HepG2 (cell line): ENCODE results near the gene RNU6-1. TPM values are rescaled to one million over a fixed set of nuclear protein-coding genes. Genes with fewer than 3 reads are reported as not detected.

Source experiments
- EP300 ChIP-seq, 3 experiments: sonication (generic) in 1 of 3; formaldehyde crosslinking in 1 of 3; IDR thresholded peaks; 2 replicates each; pipeline versions ENCODE4 v1.5.1 to v1.6.1; 2011 to 2020; ENCODE audit warnings: low read depth in 2 of 3, low read length in 2 of 3, borderline replicate concordance in 1 of 3, improper control_type of control experiment in 1 of 3, mild to moderate bottlenecking in 1 of 3, missing genetic modification reagents in 1 of 3, moderate library complexity in 1 of 3
- GABPB1 ChIP-seq: IDR thresholded peaks from 2 replicates; pipeline ENCODE4 v1.6.1; 2016; ENCODE audit warnings: mild to moderate bottlenecking, missing genetic modification reagents, moderate library complexity, missing compliant biosample characterization
- HMGA1 ChIP-seq: sonication (generic); formaldehyde crosslinking; conservative IDR thresholded peaks from 2 replicates; pipeline ENCODE4 v1.4.0; 2020; ENCODE audit warnings: missing genetic modification reagents
- LCORL ChIP-seq, 2 experiments: fragments of 450-650 bp in 1 of 2; sonication (generic) in 1 of 2; formaldehyde crosslinking in 1 of 2; IDR thresholded peaks; 2 replicates each; pipeline versions ENCODE4 v1.5.0 to v1.6.1; 2017 to 2020; ENCODE audit warnings: antibody characterized with exemption in 1 of 2, missing genetic modification reagents in 1 of 2
- MAZ ChIP-seq, 2 experiments: sonication (generic) in 1 of 2; formaldehyde crosslinking in 1 of 2; IDR thresholded peaks; 2 replicates each; pipeline versions ENCODE4 v1.5.0 to v1.6.1; 2012 to 2020; ENCODE audit warnings: low read depth in 2 of 2, mild to moderate bottlenecking in 2 of 2, borderline replicate concordance in 1 of 2, improper control_type of control experiment in 1 of 2, low read length in 1 of 2, missing genetic modification reagents in 1 of 2, moderate library complexity in 1 of 2
- RARG ChIP-seq: sonication (generic); formaldehyde crosslinking; IDR thresholded peaks from 2 replicates; pipeline ENCODE4 v1.4.0; 2020; ENCODE audit warnings: low read depth, mild to moderate bottlenecking, missing genetic modification reagents
- SMAD3 ChIP-seq: sonication (generic); formaldehyde crosslinking; IDR thresholded peaks from 2 replicates; pipeline ENCODE4 v1.4.0; 2020; ENCODE audit warnings: missing genetic modification reagents
- SMARCC2 ChIP-seq: fragments of 450-650 bp; IDR thresholded peaks from 2 replicates; pipeline ENCODE4 v1.6.1; 2017; ENCODE audit warnings: antibody characterized with exemption, mild to moderate bottlenecking
- ZNF567 ChIP-seq: sonication (generic); formaldehyde crosslinking; IDR thresholded peaks from 2 replicates; pipeline ENCODE4 v1.8.1; 2023; ENCODE audit warnings: mild to moderate bottlenecking, missing genetic modification reagents, borderline replicate concordance
- ZNF615 ChIP-seq: sonication (generic); formaldehyde crosslinking; IDR thresholded peaks from 2 replicates; pipeline ENCODE4 v1.5.0; 2020; ENCODE audit warnings: mild to moderate bottlenecking, missing genetic modification reagents, borderline replicate concordance
- ZNF674 ChIP-seq: sonication (generic); formaldehyde crosslinking; IDR thresholded peaks from 2 replicates; pipeline ENCODE4 v1.5.0; 2020; ENCODE audit warnings: low read depth, mild to moderate bottlenecking, missing genetic modification reagents
- ZNF713 ChIP-seq: sonication (generic); formaldehyde crosslinking; IDR thresholded peaks from 2 replicates; pipeline ENCODE4 v1.4.0; 2020; ENCODE audit warnings: mild to moderate bottlenecking, missing genetic modification reagents
- ZNF746 ChIP-seq: sonication (generic); formaldehyde crosslinking; IDR thresholded peaks from 2 replicates; pipeline ENCODE4 v1.8.0; 2022; ENCODE audit warnings: mild to moderate bottlenecking, missing genetic modification reagents
- ZSCAN20 ChIP-seq: sonication (generic); formaldehyde crosslinking; IDR thresholded peaks from 2 replicates; pipeline ENCODE4 v1.4.0; 2020; ENCODE audit warnings: missing genetic modification reagents, mild to moderate bottlenecking, borderline replicate concordance
- polyA plus RNA-seq, 8 experiments: library from polyadenylated mRNA; depleted of rRNA in 3 of 8; stranded (reverse) in 7 of 8; unstranded in 1 of 8; fragments of >200 nt; fragmentation: Illumina TruSeq in 4 of 8; extraction: Trizol in 4 of 8; gene quantifications; 2 replicates each; pipeline versions ENCODE4 v1.2.1 to v1.2.3, GENCODE V29; 2011 to 2016; ENCODE audit warnings: low read depth in 4 of 8, missing spikeins in 1 of 8, mixed read lengths in 1 of 8; ENCODE audit not compliant: insufficient read depth in 1 of 8
- total RNA-seq, 5 experiments: library from RNA; depleted of rRNA; stranded (reverse); fragments of >200 nt; fragmentation: Illumina TruSeq; extraction: Trizol; gene quantifications; 2 replicates each; pipeline ENCODE4 v1.2.3, GENCODE V29; 2016; ENCODE audit warnings: low read depth in 1 of 5
- TF ChIP-seq, protein P1 (sequence below): sonication (generic); formaldehyde crosslinking; IDR thresholded peaks from 2 replicates; pipeline ENCODE4 v1.4.0; 2020; ENCODE audit warnings: missing genetic modification reagents, borderline replicate concordance
- TF ChIP-seq, protein P2 (sequence below): sonication (generic); formaldehyde crosslinking; IDR thresholded peaks from 2 replicates; pipeline ENCODE4 v1.4.0; 2020; ENCODE audit warnings: missing genetic modification reagents
- TF ChIP-seq, protein P3 (sequence below): sonication (generic); formaldehyde crosslinking; IDR thresholded peaks from 2 replicates; pipeline ENCODE4 v1.8.0; 2022; ENCODE audit warnings: missing genetic modification reagents, mild to moderate bottlenecking, moderate library complexity, borderline replicate concordance

The RNU6-1 gene
- total and polyA plus RNA-seq, 2 of the 13 experiments (the other 11 are each of a cell fraction or from before 2014, with no cell fraction given), result under 0.01 TPM; not detected in 1

DNA sequence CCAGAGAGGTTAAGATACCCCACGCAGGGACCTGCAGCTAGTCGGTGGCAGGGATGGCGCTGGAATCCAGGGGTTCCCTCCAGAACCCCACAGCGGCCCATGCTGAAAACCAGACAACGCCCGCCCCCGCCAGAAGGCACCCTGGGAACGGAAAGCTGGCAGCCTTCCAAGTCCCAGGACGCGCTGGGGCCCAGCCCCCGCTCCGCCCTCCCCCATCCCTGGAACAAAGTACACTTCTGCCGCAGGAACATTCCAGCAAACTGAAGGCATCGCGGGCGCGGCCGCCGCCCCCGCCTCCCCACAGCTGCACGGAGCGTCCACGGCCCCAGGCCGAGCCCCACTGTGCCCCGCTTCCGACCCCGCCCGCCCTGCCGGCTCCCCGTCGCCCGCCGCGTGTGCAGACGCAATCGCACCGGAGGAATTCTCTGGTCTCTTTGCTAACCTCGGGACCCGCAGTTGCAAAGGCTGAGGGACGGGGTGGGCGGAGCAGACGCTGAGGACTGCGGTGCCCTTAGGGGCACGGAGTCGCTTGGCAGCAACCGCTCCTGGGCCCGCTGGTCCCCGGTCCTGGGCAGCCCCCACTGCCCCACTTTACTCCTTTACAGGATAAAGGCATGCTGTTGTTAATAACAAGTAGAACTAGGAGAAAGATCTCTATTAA is 44.8 kb upstream of the RNU6-1 start (continued):
- 0 out of 2 replicates have a peak, but pooled peaks have one; percentile 65 for TF ChIP-seq ZNF567
- TF ChIP-seq, protein P1, sequence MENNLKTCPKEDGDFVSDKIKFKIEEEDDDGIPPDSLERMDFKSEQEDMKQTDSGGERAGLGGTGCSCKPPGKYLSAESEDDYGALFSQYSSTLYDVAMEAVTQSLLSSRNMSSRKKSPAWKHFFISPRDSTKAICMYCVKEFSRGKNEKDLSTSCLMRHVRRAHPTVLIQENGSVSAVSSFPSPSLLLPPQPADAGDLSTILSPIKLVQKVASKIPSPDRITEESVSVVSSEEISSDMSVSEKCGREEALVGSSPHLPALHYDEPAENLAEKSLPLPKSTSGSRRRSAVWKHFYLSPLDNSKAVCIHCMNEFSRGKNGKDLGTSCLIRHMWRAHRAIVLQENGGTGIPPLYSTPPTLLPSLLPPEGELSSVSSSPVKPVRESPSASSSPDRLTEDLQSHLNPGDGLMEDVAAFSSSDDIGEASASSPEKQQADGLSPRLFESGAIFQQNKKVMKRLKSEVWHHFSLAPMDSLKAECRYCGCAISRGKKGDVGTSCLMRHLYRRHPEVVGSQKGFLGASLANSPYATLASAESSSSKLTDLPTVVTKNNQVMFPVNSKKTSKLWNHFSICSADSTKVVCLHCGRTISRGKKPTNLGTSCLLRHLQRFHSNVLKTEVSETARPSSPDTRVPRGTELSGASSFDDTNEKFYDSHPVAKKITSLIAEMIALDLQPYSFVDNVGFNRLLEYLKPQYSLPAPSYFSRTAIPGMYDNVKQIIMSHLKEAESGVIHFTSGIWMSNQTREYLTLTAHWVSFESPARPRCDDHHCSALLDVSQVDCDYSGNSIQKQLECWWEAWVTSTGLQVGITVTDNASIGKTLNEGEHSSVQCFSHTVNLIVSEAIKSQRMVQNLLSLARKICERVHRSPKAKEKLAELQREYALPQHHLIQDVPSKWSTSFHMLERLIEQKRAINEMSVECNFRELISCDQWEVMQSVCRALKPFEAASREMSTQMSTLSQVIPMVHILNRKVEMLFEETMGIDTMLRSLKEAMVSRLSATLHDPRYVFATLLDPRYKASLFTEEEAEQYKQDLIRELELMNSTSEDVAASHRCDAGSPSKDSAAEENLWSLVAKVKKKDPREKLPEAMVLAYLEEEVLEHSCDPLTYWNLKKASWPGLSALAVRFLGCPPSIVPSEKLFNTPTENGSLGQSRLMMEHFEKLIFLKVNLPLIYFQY (CRISPR knock-in tag), result peak; percentile 27; the same call in 1 of the 2 replicates
- TF ChIP-seq RARG (CRISPR knock-in tag), result no peak
- no peak for TF ChIP-seq SMARCC2
- TF ChIP-seq EP300 (IDR thresholded peaks at IDR 0.05; ENCODE audit: low read depth in 2 of 2, low read length in 2 of 2), result peak; percentile 70 to 93; a peak in 3 of 4 replicates
- TF ChIP-seq EP300 (CRISPR knock-in tag; IDR thresholded peaks at IDR 0.05; ENCODE audit: borderline replicate concordance), result peak; percentile 84; the same call in 1 of the 2 replicates
- peak; percentile 82 for TF ChIP-seq SMAD3 (CRISPR knock-in tag)
- no peak for TF ChIP-seq HMGA1 (CRISPR knock-in tag)
- TF ChIP-seq, protein P2, sequence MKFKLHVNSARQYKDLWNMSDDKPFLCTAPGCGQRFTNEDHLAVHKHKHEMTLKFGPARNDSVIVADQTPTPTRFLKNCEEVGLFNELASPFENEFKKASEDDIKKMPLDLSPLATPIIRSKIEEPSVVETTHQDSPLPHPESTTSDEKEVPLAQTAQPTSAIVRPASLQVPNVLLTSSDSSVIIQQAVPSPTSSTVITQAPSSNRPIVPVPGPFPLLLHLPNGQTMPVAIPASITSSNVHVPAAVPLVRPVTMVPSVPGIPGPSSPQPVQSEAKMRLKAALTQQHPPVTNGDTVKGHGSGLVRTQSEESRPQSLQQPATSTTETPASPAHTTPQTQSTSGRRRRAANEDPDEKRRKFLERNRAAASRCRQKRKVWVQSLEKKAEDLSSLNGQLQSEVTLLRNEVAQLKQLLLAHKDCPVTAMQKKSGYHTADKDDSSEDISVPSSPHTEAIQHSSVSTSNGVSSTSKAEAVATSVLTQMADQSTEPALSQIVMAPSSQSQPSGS (CRISPR knock-in tag), result peak; percentile 65
- 0 out of 2 replicates have a peak, but pooled peaks have one; percentile 21 for TF ChIP-seq ZNF713 (CRISPR knock-in tag)
- TF ChIP-seq, protein P3, sequence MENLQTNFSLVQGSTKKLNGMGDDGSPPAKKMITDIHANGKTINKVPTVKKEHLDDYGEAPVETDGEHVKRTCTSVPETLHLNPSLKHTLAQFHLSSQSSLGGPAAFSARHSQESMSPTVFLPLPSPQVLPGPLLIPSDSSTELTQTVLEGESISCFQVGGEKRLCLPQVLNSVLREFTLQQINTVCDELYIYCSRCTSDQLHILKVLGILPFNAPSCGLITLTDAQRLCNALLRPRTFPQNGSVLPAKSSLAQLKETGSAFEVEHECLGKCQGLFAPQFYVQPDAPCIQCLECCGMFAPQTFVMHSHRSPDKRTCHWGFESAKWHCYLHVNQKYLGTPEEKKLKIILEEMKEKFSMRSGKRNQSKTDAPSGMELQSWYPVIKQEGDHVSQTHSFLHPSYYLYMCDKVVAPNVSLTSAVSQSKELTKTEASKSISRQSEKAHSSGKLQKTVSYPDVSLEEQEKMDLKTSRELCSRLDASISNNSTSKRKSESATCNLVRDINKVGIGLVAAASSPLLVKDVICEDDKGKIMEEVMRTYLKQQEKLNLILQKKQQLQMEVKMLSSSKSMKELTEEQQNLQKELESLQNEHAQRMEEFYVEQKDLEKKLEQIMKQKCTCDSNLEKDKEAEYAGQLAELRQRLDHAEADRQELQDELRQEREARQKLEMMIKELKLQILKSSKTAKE (CRISPR knock-in tag), result peak; percentile 86
- TF ChIP-seq ZNF615, result peak; percentile 62; the same call in 1 of the 2 replicates
- TF ChIP-seq LCORL (IDR thresholded peaks at IDR 0.05), result no peak
- peak; percentile 92 for TF ChIP-seq LCORL (CRISPR knock-in tag; IDR thresholded peaks at IDR 0.05)
- TF ChIP-seq ZNF746, result peak; percentile 97
- TF ChIP-seq ZSCAN20 (CRISPR knock-in tag), result no peak
- TF ChIP-seq ZNF674 (CRISPR knock-in tag), result no peak
- peak; percentile 93 for TF ChIP-seq MAZ (IDR thresholded peaks at IDR 0.05; ENCODE audit: borderline replicate concordance, low read depth, low read length)
- peak; percentile 87 for TF ChIP-seq MAZ (CRISPR knock-in tag; IDR thresholded peaks at IDR 0.05; ENCODE audit: low read depth)
- peak; percentile 79 for TF ChIP-seq GABPB1 (CRISPR knock-in tag)
